HG02763 (cell line): ENCODE results near the gene SUOX.
"Not testable (repeated sequence)": the region's sequence is repeated elsewhere in the genome, so short reads cannot be mapped to it uniquely, and the experiment has no call there.

ENCODE experiments used
- ATAC-seq: cut with Tn5 transposase; IDR thresholded peaks from one replicate; pipeline ENCODE4 v1.9.1; 2021; ENCODE audit warnings: mild to moderate bottlenecking, moderate library complexity; ENCODE audit not compliant: unreplicated experiment

Gene SUOX

GRCh38 chr12:55996715-55997534, at the start of gene SUOX:
SUOX (plus strand) TSS chr12:55997276; CDS start chr12:56002222, 4,946 bp downstream.
- ATAC-seq = peak; percentile 99

DNA sequence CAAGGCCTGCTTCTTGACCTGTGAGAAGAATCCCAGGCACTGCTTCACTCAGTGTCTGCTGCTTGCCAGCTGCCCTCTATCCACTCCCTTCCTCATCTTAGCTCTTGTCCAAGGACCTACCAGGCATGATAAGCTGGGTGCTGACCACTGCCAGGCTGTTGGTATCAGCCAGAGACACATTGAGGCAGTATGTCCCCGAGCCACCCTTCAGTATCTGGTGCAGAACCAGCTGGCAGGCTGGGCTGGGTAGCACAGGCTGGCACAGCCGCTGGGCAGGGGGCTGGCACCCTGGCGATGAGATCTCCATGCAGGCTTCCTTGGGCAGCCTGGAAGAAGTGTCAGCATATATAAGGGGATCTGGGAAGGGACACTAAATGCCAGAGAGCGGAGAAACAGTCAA, 41.7 kb upstream of the SUOX start:
- no peak for ATAC-seq

DNA sequence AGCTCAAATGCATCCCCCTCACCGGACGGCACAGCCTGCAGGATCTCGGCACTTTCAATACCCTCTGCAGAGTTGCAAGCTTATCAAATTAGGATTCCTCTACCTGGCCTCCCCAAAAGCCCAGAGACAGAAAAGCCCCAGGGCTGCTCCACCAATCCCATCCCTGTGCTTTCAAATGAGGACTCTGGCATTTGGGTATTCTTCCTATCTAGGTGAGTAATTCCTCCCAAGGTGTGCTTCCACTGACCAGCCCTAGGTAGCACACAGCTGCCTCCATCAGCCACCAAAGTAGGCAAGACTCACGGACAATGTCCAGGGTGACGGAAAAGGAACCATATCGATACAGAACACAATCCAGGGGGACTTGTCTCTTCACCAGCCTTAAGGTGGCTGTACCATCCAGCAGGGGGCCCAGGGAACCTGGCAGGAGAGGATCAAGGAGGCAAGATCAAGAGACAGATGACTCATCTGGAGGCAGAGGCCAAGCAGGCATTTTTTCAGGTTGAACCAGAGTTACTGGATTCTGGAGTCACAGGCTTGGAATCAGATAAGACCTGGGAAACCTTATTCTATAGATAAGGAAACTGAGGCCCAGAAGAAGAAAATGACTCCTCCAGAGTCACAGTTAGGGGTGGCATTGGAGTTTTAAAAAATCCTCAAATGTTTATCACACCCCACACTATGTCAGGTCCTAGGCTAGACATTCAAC, 41.1 kb upstream of the SUOX start:
- no peak for ATAC-seq

GRCh38 chr12:55957106-55957859, 39.8 kb upstream of the SUOX start:
- ATAC-seq = no peak

GRCh38 chr12:55963760-55964159, 33.3 kb upstream of the SUOX start:
- ATAC-seq = no peak

GRCh38 chr12:55965240-55965639, 31.8 kb upstream of the SUOX start:
- no peak for ATAC-seq

DNA sequence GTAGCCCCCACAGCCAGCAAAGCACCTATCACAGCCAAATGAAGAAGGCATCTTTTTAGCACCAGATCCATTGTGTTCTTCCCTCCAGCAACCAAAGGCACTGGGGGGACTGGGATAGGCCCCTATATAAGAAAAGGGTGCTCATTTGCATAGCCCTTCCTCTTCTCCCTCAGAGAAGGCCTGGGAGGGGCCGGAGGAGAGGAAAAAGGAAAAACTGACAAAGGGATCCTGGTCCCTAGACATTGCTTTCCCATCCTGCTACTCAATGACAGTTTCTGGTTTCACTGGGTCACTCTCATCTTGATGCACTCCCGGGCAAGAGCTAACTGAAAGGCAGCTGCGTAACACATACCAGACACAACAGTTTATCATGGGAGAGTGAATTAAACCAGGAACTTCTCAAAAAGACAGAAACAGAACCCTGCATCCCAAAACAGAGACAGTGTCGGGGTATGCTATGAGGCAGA, 31.1 kb upstream of the SUOX start, which contains the start of gene PMEL:
PMEL (minus strand) TSS at position 102 of the 467 bp plus-strand sequence; CDS start at position 71, 31 bp downstream.
- no peak for ATAC-seq

- ATAC-seq = peak; percentile 97
These were observed 30.4 kb upstream of the SUOX start, which contains the start of gene CDK2 for GRCh38 chr12:55966408-55967281. CDK2 (plus strand) TSS chr12:55966830; CDS start chr12:55967009, 179 bp downstream.

DNA sequence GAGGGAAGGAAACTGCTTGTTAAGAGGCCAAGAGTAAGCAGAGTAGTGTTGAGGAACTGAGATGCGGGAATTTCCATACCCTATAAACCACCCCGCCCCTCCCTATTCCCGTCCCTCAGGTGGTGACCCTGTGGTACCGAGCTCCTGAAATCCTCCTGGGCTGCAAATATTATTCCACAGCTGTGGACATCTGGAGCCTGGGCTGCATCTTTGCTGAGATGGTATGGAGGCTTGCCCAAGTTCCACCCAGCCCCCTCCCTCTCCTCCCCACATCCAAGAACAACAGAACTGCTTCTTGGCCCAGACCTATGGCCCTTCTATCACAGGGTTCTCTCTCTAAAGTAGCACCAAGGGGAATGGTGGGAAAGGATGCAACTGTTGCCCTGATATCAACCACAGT, 27.7 kb upstream of the SUOX start:
- no peak for ATAC-seq

- ATAC-seq = no peak
These were observed 26.3 kb upstream of the SUOX start for GRCh38 chr12:55970775-55971174.

DNA sequence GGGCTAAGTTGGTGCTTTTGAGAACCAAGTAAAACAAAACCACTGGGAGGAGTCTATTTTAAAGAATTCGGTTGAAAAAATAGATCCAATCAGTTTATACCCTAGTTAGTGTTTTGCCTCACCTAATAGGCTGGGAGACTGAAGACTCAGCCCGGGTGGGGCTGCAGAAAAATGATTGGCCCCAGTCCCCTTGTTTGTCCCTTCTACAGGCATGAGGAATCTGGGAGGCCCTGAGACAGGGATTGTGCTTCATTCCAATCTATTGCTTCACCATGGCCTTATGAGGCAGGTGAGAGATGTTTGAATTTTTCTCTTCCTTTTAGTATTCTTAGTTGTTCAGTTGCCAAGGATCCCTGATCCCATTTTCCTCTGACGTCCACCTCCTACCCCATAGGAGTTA, 25.0 kb upstream of the SUOX start:
- ATAC-seq = no peak

GRCh38 chr12:55972456-55972855, 24.6 kb upstream of the SUOX start:
- no peak for ATAC-seq

GRCh38 chr12:55972911-55973598, 24.0 kb upstream of the SUOX start:
- ATAC-seq = no peak

GRCh38 chr12:55973599-55974307, 23.3 kb upstream of the SUOX start, which contains the start of gene RAB5B:
RAB5B (plus strand) TSS chr12:55974078; CDS start chr12:55986961, 12,883 bp downstream.
- peak; percentile 88 for ATAC-seq

DNA sequence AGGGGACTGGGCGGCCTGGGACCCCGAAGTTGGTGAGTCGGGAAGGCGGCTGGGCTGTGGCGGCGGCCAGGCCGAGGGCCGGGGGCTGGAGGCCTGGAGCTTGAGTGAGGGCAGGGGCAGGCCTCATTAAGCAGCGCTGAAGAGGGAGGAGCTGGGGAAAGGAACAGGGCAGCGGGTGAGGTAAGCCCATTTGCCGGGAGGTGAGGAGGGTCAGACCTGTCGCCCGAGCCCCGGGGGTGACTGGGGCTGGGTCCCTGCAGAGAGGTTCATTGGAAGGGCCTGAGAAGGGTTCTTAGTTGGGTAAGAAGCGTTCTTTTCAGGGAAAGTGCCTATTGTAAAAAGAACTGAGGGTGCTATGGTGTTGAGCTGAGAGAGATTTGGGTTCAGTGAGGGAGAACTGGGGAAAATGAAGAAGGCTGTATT, 22.8 kb upstream of the SUOX start:
- peak; percentile 9 for ATAC-seq

- ATAC-seq = no peak
These were observed 18.7 kb upstream of the SUOX start for GRCh38 chr12:55978393-55978792.

DNA sequence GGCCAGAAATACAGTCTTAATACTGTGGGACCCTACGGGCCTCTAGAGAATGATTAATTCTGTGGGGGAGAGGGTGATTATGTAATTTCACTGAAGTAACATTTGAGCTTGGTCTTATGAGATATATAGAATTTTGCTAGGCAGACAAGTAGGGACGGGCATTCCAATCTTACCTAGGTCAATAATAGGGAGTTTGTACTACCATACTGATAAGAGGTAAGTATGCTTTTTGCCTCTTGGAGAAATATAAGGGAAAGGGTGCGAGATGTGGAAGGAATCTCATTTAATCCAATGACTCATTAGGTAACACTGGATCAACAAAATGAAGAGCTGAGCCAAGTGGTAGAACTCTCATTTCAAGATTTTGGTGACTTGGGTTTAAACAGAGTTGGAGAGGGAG, 18.0 kb upstream of the SUOX start:
- no peak for ATAC-seq

- ATAC-seq = not testable (repeated sequence)
These were observed 15.2 kb upstream of the SUOX start for GRCh38 chr12:55981882-55982281.
